HG03159 (cell line): ENCODE results near the gene LRRC58.
"Not testable (repeated sequence)": the region's sequence is repeated elsewhere in the genome, so short reads cannot be mapped to it uniquely, and the experiment has no call there.

Source experiments
- ATAC-seq: cut with Tn5 transposase; IDR thresholded peaks from one replicate; pipeline ENCODE4 v1.9.1; 2021; ENCODE audit warnings: mild to moderate bottlenecking, moderate library complexity; ENCODE audit not compliant: unreplicated experiment

LRRC58 gene

GRCh38 chr3:120341658-120342346 lies 7.4 kb downstream of the LRRC58 start:
- no peak for ATAC-seq

- no peak for ATAC-seq
Observed at GRCh38 chr3:120339362-120339761, 9.8 kb downstream of the LRRC58 start.

GRCh38 chr3:120338517-120338916 lies 10.6 kb downstream of the LRRC58 start:
- no peak for ATAC-seq

GRCh38 chr3:120332646-120333045 lies 16.5 kb downstream of the LRRC58 start:
- no peak for ATAC-seq

GRCh38 chr3:120331076-120331475 lies 18.1 kb downstream of the LRRC58 start:
- no peak for ATAC-seq

- no peak for ATAC-seq
Observed at GRCh38 chr3:120326784-120327183, 22.4 kb downstream of the LRRC58 start.

- no peak for ATAC-seq
Observed at GRCh38 chr3:120324190-120324589, 25.0 kb downstream of the LRRC58 start.

- ATAC-seq = not testable (repeated sequence)
Observed at GRCh38 chr3:120323761-120324160, 25.4 kb downstream of the LRRC58 start.

GRCh38 chr3:120311863-120312794 lies 37.0 kb downstream of the LRRC58 start:
- ATAC-seq = no peak

GRCh38 chr3:120306519-120307455 lies 42.4 kb downstream of the LRRC58 start:
- no peak for ATAC-seq

GRCh38 chr3:120304616-120305015 lies 44.5 kb downstream of the LRRC58 start:
- no peak for ATAC-seq

- ATAC-seq = no peak
Observed at GRCh38 chr3:120302361-120302760, 46.8 kb downstream of the LRRC58 start.

- ATAC-seq = no peak
Observed at GRCh38 chr3:120300971-120301370, 48.2 kb downstream of the LRRC58 start.

GRCh38 chr3:120299403-120299802 lies 49.8 kb downstream of the LRRC58 start:
- ATAC-seq = no peak

GRCh38 chr3:120298996-120299395 lies 50.2 kb downstream of the LRRC58 start:
- ATAC-seq = no peak

GRCh38 chr3:120291552-120291951 lies 57.6 kb downstream of the LRRC58 start:
- not testable (repeated sequence) for ATAC-seq

GRCh38 chr3:120289636-120290035 lies 59.5 kb downstream of the LRRC58 start:
- ATAC-seq = no peak

- no peak for ATAC-seq
Observed at GRCh38 chr3:120286465-120286864, 62.7 kb downstream of the LRRC58 start.

- ATAC-seq = no peak
Observed at GRCh38 chr3:120285508-120285841, 63.7 kb downstream of the LRRC58 start.

GRCh38 chr3:120284747-120285507 lies 64.2 kb downstream of the LRRC58 start, which contains the start of gene GPR156:
Gene GPR156, minus strand, starts transcription at chr3:120285222. Its CDS starts 41,124 bp downstream, at chr3:120244098.
- no peak for ATAC-seq
